Measurements from ENCODE around the gene FAM13A. TPM values are rescaled to one million over a fixed set of nuclear protein-coding genes. Genes with fewer than 3 reads are reported as not detected.

FAM13A gene
- 1 to 10 TPM; 5.0 to 5.1 TPM for total RNA-seq

- DNase-seq (peak; percentile 15), ATAC-seq (no peak)
- H3K27me3 Mint-ChIP-seq, result peaks cover 8% of the 10 kb centered on the region
- intact Hi-C loops (cut with DNase I, micrococcal nuclease), result no loop called here
- ChIA-PET CTCF (interaction anchor here (0.8 to 1.1 kb wide), 2 partner anchors 11 to 33 kb away, joined by 3 to 5 read pairs; no protein-coding TSS in a partner anchor), POLR2A (no interaction called here)
- H3K36me3 Mint-ChIP-seq (ENCODE audit: low read depth), result no peaks in the 10 kb centered on the region
- H3K4me3 Mint-ChIP-seq, result no peak within 1 kb of the TSS
- H3K4me1 Mint-ChIP-seq, result peaks cover 36% of the 10 kb centered on the region
- H3K9me3 Mint-ChIP-seq (ENCODE audit: low read depth), result peaks cover 11% of the 10 kb centered on the region
- H3K27ac Mint-ChIP-seq, result peak within 1 kb of the TSS; percentile 17
Measured at GRCh38 chr4:89056953-89057398, at the start of gene FAM13A. Gene FAM13A, minus strand, starts transcription at chr4:89057185. Its CDS starts 221 bp downstream, at chr4:89056964.

- H3K4me1 Mint-ChIP-seq, result peaks cover 20% of the 10 kb centered on the region
- ATAC-seq (no peak), DNase-seq (no peak)
- H3K27ac Mint-ChIP-seq, result no peak overlapping the region
- H3K36me3 Mint-ChIP-seq (ENCODE audit: low read depth), result no peaks in the 10 kb centered on the region
- H3K27me3 Mint-ChIP-seq, result peaks cover 17% of the 10 kb centered on the region
- no peak overlapping the region for H3K4me3 Mint-ChIP-seq
- ChIA-PET CTCF (no interaction called here), POLR2A (no interaction called here)
- H3K9me3 Mint-ChIP-seq (ENCODE audit: low read depth), result no peaks in the 10 kb centered on the region
- intact Hi-C loops (cut with DNase I, micrococcal nuclease), result no loop called here
Measured at GRCh38 chr4:89105726-89106125, 48.7 kb upstream of the FAM13A start.

DNA sequence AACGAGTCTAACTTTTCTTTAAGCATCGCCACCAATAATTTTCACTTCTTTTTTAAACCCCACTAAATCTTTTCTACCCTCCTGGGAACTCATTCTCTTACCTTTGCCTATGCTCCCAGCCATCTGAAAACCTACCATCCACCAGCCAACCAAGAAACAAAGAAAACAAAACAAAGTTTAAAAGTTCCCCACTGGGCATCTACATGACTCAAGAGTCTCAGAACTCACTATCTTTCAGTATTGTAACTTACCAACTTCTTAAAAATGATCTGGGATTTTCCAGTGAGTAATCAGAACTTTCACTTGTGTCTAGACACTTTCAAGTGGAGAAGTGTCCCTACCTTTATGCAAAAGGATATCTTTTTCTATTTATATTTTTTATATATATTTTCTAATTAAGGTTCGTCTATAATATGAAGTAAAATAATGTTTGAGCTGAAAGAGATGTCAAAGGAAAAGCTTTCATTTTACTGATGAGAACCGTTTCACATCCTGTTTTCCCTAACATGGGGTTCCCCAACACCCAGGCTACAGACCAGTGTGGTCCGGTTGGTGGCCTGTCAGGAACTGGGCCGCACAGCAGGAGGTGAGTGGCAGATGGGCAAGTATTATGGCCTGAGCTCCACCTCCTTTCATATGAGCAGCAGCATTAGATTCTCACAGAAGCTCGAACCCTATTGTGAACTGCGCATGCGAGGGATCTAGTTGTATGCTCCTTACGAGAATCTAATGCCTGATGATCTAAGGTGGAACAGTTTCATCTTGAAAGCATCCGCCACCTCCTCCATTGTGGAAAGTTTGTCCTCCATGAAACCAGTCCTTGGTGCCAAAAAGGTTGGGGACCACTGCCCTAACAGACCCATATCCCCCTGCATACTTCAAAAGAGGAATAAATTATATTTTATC, 44.5 kb upstream of the FAM13A start:
- Mint-ChIP-seq H3K4me3 (no peak overlapping the region), H3K4me1 (peaks cover 21% of the 10 kb centered on the region), H3K9me3 (ENCODE audit: low read depth) (no peaks in the 10 kb centered on the region), H3K36me3 (ENCODE audit: low read depth) (no peaks in the 10 kb centered on the region), H3K27me3 (peaks cover 2% of the 10 kb centered on the region), H3K27ac (peak overlapping the region; percentile 44)
- ATAC-seq, result peak; percentile 90
- POLR2A ChIA-PET, result no interaction called here
- CTCF ChIA-PET, result interaction anchor here (0.5 to 0.6 kb wide), 2 partner anchors 73 to 76 kb away, joined by 3 read pairs; no protein-coding TSS in a partner anchor
- peak; percentile 16 for DNase-seq
- intact Hi-C loops (cut with DNase I, micrococcal nuclease), result loop anchor here (1.0 to 5.0 kb wide), 4 partner anchors 20 to 566 kb away; no protein-coding TSS in a partner anchor

DNA sequence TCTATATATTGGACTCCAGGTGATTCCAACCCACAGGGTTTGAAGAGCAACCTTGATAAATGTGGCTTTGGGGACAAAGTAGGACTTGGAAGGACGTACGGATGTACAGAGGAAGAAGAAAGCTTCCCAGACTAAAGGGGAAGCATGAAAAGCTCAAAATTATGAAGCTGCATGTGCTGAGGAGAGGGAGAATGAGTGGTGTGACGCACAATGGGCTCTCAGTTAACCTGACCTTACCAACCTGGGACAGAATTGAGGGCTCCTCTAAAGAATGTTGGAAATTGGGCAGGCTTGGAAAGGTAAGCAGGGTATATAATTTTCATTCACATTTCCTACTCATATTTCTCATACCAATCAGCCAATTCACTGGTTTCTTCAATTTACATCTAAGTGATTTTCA, 43.9 kb upstream of the FAM13A start:
- Mint-ChIP-seq H3K36me3 (ENCODE audit: low read depth) (no peaks in the 10 kb centered on the region), H3K4me1 (peaks cover 21% of the 10 kb centered on the region), H3K4me3 (no peak overlapping the region), H3K27ac (peak overlapping the region; percentile 44), H3K27me3 (peaks cover 2% of the 10 kb centered on the region), H3K9me3 (ENCODE audit: low read depth) (no peaks in the 10 kb centered on the region)
- peak; percentile 20 for ATAC-seq
- DNase-seq, result no peak
- POLR2A ChIA-PET, result no interaction called here
- CTCF ChIA-PET, result interaction anchor here (0.6 kb wide), 1 partner anchor 77 kb away, joined by 3 read pairs; no protein-coding TSS in a partner anchor
- intact Hi-C loops (cut with DNase I, micrococcal nuclease), result loop anchor here (1.0 to 5.0 kb wide), 4 partner anchors 20 to 566 kb away; no protein-coding TSS in a partner anchor

DNA sequence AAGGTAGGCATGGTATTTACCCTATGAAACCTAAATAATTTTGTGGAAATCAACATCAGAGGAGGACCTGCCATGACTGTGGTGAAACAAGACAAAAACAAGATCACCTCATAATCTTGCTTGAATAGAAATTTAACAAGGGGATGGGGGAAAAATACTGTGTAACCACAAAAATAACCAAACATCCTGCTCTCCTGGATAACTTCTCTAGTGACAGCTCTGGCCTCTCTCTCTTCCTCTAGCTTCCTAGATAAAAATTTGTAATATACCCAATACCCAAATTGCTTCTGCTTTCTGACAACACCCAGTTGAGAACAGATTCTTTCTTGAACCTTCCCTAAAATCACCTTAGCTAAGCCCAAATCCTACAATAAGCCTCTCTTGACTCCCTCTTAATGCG, 42.5 kb upstream of the FAM13A start:
- Mint-ChIP-seq H3K9me3 (ENCODE audit: low read depth) (no peaks in the 10 kb centered on the region), H3K27me3 (peaks cover 2% of the 10 kb centered on the region), H3K27ac (no peak overlapping the region), H3K4me3 (no peak overlapping the region), H3K36me3 (ENCODE audit: low read depth) (no peaks in the 10 kb centered on the region), H3K4me1 (peaks cover 21% of the 10 kb centered on the region)
- POLR2A ChIA-PET, result no interaction called here
- no peak for DNase-seq
- CTCF ChIA-PET, result no interaction called here
- intact Hi-C loops (cut with DNase I, micrococcal nuclease), result no loop called here
- ATAC-seq, result no peak

- POLR2A ChIA-PET, result no interaction called here
- Mint-ChIP-seq H3K36me3 (ENCODE audit: low read depth) (no peaks in the 10 kb centered on the region), H3K27ac (no peak overlapping the region), H3K9me3 (ENCODE audit: low read depth) (no peaks in the 10 kb centered on the region), H3K4me1 (peaks cover 21% of the 10 kb centered on the region), H3K27me3 (peaks cover 2% of the 10 kb centered on the region), H3K4me3 (no peak overlapping the region)
- DNase-seq (no peak), ATAC-seq (no peak)
- CTCF ChIA-PET, result no interaction called here
- intact Hi-C loops (cut with DNase I, micrococcal nuclease), result no loop called here
Measured at GRCh38 chr4:89099034-89099433, 42.0 kb upstream of the FAM13A start.

- Mint-ChIP-seq H3K4me3 (no peak overlapping the region), H3K27me3 (peaks cover 6% of the 10 kb centered on the region), H3K9me3 (ENCODE audit: low read depth) (peaks cover 18% of the 10 kb centered on the region), H3K4me1 (peaks cover 12% of the 10 kb centered on the region), H3K27ac (no peak overlapping the region), H3K36me3 (ENCODE audit: low read depth) (peaks cover 2% of the 10 kb centered on the region)
- intact Hi-C loops (cut with DNase I, micrococcal nuclease), result no loop called here
- no peak for DNase-seq
- POLR2A ChIA-PET, result no interaction called here
- CTCF ChIA-PET, result interaction anchor here (0.6 to 1.1 kb wide), 2 partner anchors 73 to 155 kb away, joined by 3 read pairs; no protein-coding TSS in a partner anchor
- ATAC-seq, result no peak
Measured at GRCh38 chr4:89078300-89078699, 21.3 kb upstream of the FAM13A start.

- peaks cover 4% of the 10 kb centered on the region for H3K27me3 Mint-ChIP-seq
- peaks cover 2% of the 10 kb centered on the region for H3K36me3 Mint-ChIP-seq (ENCODE audit: low read depth)
- DNase-seq, result no peak
- peaks cover 18% of the 10 kb centered on the region for H3K9me3 Mint-ChIP-seq (ENCODE audit: low read depth)
- no peak overlapping the region for H3K4me3 Mint-ChIP-seq
- POLR2A ChIA-PET, result no interaction called here
- intact Hi-C loops (cut with DNase I, micrococcal nuclease), result no loop called here
- no peak for ATAC-seq
- CTCF ChIA-PET, result interaction anchor here (0.6 kb wide), 1 partner anchor 156 kb away, joined by 3 read pairs; no protein-coding TSS in a partner anchor
- no peak overlapping the region for H3K27ac Mint-ChIP-seq
- peaks cover 12% of the 10 kb centered on the region for H3K4me1 Mint-ChIP-seq
Measured at GRCh38 chr4:89077761-89078160, 20.8 kb upstream of the FAM13A start.

GRCh38 chr4:89072921-89073320, 15.9 kb upstream of the FAM13A start:
- no peaks in the 10 kb centered on the region for H3K36me3 Mint-ChIP-seq (ENCODE audit: low read depth)
- intact Hi-C loops (cut with DNase I, micrococcal nuclease), result no loop called here
- no peaks in the 10 kb centered on the region for H3K27me3 Mint-ChIP-seq
- CTCF ChIA-PET, result interaction anchor here (1.4 kb wide), 1 partner anchor 49 kb away, joined by 5 read pairs; no protein-coding TSS in a partner anchor
- no peak for ATAC-seq
- no peak overlapping the region for H3K27ac Mint-ChIP-seq
- H3K4me1 Mint-ChIP-seq, result peaks cover 4% of the 10 kb centered on the region
- POLR2A ChIA-PET, result no interaction called here
- H3K9me3 Mint-ChIP-seq (ENCODE audit: low read depth), result peaks cover 10% of the 10 kb centered on the region
- DNase-seq, result no peak
- H3K4me3 Mint-ChIP-seq, result no peak overlapping the region

GRCh38 chr4:89071311-89071710, 14.3 kb upstream of the FAM13A start:
- intact Hi-C loops (cut with DNase I, micrococcal nuclease), result no loop called here
- no peaks in the 10 kb centered on the region for H3K27me3 Mint-ChIP-seq
- ATAC-seq (no peak), DNase-seq (no peak)
- peaks cover 4% of the 10 kb centered on the region for H3K4me1 Mint-ChIP-seq
- POLR2A ChIA-PET, result no interaction called here
- CTCF ChIA-PET, result no interaction called here
- H3K9me3 Mint-ChIP-seq (ENCODE audit: low read depth), result no peaks in the 10 kb centered on the region
- no peak overlapping the region for H3K4me3 Mint-ChIP-seq
- H3K27ac Mint-ChIP-seq, result no peak overlapping the region
- H3K36me3 Mint-ChIP-seq (ENCODE audit: low read depth), result no peaks in the 10 kb centered on the region

- Mint-ChIP-seq H3K9me3 (ENCODE audit: low read depth) (no peaks in the 10 kb centered on the region), H3K4me3 (no peak overlapping the region), H3K36me3 (ENCODE audit: low read depth) (no peaks in the 10 kb centered on the region), H3K27ac (no peak overlapping the region), H3K4me1 (peaks cover 4% of the 10 kb centered on the region), H3K27me3 (no peaks in the 10 kb centered on the region)
- ChIA-PET POLR2A (no interaction called here), CTCF (no interaction called here)
- no peak for ATAC-seq
- intact Hi-C loops (cut with DNase I, micrococcal nuclease), result no loop called here
- no peak for DNase-seq
Measured at GRCh38 chr4:89070041-89070440, 13.1 kb upstream of the FAM13A start.

DNA sequence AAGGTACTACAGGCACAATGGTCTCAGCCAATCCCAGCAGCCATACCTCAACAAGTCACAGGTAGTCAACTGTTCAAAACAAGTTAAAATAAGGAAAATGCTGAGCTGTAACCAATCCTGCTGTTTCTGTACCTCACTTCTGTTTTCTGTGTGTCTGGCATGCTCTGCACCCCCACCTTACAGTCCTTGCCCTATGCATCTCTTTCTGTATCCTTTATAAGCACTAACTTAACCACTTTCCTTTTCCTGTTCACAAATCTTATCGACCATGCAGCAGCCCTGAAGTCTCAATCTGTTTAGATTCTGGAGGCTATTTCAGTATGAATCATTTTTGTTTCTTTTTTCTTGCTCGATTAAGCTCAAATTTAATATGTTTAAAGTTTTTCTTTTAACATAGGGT, 12.5 kb upstream of the FAM13A start:
- Mint-ChIP-seq H3K9me3 (ENCODE audit: low read depth) (peaks cover 3% of the 10 kb centered on the region), H3K27ac (no peak overlapping the region), H3K27me3 (no peaks in the 10 kb centered on the region), H3K4me3 (no peak overlapping the region), H3K36me3 (ENCODE audit: low read depth) (no peaks in the 10 kb centered on the region), H3K4me1 (peaks cover 4% of the 10 kb centered on the region)
- peak; percentile 44 for ATAC-seq
- DNase-seq, result no peak
- POLR2A ChIA-PET, result no interaction called here
- intact Hi-C loops (cut with DNase I, micrococcal nuclease), result no loop called here
- CTCF ChIA-PET, result no interaction called here

All from activated CD4-positive, alpha-beta T cell treated with anti-CD3 and anti-CD28 coated beads for 36 hours (primary cell).